SU-DHL-6 (cell line): ENCODE results near the gene CAMK1D.

ENCODE experiments used
- H2AFZ ChIP-seq: fragments of 200-600 bp; sonication (generic); 2 replicates; pipeline ENCODE4 v1.6.1; 2014; ENCODE audit warnings: low read depth, mild to moderate bottlenecking, moderate library complexity, mixed read lengths, antibody characterized with exemption, low read length; ENCODE audit not compliant: severe bottlenecking
- H3F3A ChIP-seq: fragments of 200-600 bp; shearing (Covaris generic); 2 replicates; pipeline ENCODE4 v1.6.0; 2016; ENCODE audit warnings: antibody characterized with exemption, mild to moderate bottlenecking; ENCODE audit not compliant: insufficient read depth
- H3K27ac ChIP-seq: fragments of 200-600 bp; sonication (generic); 2 replicates; pipeline ENCODE4 v1.5.1; 2016; ENCODE audit warnings: low read depth, mild to moderate bottlenecking, low read length, moderate library complexity, mixed read lengths
- H3K27me3 ChIP-seq: fragments of 200-600 bp; sonication (generic), shearing (Covaris generic); 2 replicates; pipeline ENCODE4 v1.6.0; 2014; ENCODE audit warnings: mild to moderate bottlenecking, low read length
- H3K36me3 ChIP-seq: fragments of 200-600 bp; sonication (generic); 2 replicates; pipeline ENCODE4 v1.6.1; 2014; ENCODE audit warnings: mild to moderate bottlenecking, low read length, mixed read lengths
- H3K4me2 ChIP-seq: fragments of 300-600, 200-600 bp; shearing (Covaris generic), sonication (generic); 2 replicates; pipeline ENCODE4 v1.6.0; 2014; ENCODE audit warnings: low read length, low read depth, mild to moderate bottlenecking; ENCODE audit not compliant: poor library complexity, severe bottlenecking
- H3K4me3 ChIP-seq: fragments of 200-600 bp; sonication (generic); 2 replicates; pipeline ENCODE4 v1.5.1; 2014; ENCODE audit warnings: antibody characterized with exemption, low read length, mild to moderate bottlenecking, mixed read lengths; ENCODE audit not compliant: insufficient read depth, poor library complexity, severe bottlenecking
- H3K79me2 ChIP-seq: fragments of 200-600 bp; sonication (generic); 2 replicates; pipeline ENCODE4 v1.6.1; 2014; ENCODE audit warnings: mild to moderate bottlenecking, low read length, moderate library complexity; ENCODE audit not compliant: insufficient read depth
- H3K9ac ChIP-seq: fragments of 200-600 bp; sonication (generic); 2 replicates; pipeline ENCODE4 v1.7.0; 2014; ENCODE audit warnings: mild to moderate bottlenecking, low read length
- H3K9me2 ChIP-seq: fragments of 200-600 bp; sonication (generic); replicated peaks from 2 replicates; pipeline ENCODE4 v1.6.1; 2014; ENCODE audit warnings: low read length; ENCODE audit not compliant: insufficient read depth
- H3K9me3 ChIP-seq: fragments of 200-600 bp; sonication (generic); 2 replicates; pipeline ENCODE4 v1.6.1; 2014; ENCODE audit warnings: low read length, mixed read lengths; ENCODE audit not compliant: insufficient read depth
- H4K20me1 ChIP-seq: fragments of 200-600 bp; sonication (generic); 2 replicates; pipeline ENCODE4 v1.6.1; 2014; ENCODE audit warnings: low read depth, mild to moderate bottlenecking, antibody characterized with exemption, low read length, moderate library complexity, mixed read lengths
- CTCF ChIP-seq: fragments of 200-600 bp; sonication (generic); IDR thresholded peaks from one replicate; pipeline ENCODE4 v1.5.1; 2017; ENCODE audit warnings: antibody characterized with exemption, mild to moderate bottlenecking, low read length, moderate library complexity; ENCODE audit not compliant: insufficient read depth, poor library complexity, severe bottlenecking
- EZH2phosphoT487 ChIP-seq: fragments of 200-600 bp; sonication (generic), shearing (Covaris generic); conservative IDR thresholded peaks from 2 replicates; pipeline ENCODE4 v1.6.1; 2018; ENCODE audit warnings: mild to moderate bottlenecking, antibody characterized with exemption, low read length, moderate library complexity, mixed read lengths

The CAMK1D gene

GRCh38 chr10:12566161-12567115, 217.1 kb downstream of the CAMK1D start:
- no peak for TF ChIP-seq EZH2phosphoT487
- TF ChIP-seq CTCF = no peak

GRCh38 chr10:12568391-12569009, 219.2 kb downstream of the CAMK1D start:
- Histone ChIP-seq H3K4me2 (no peak overlapping the region), H3K79me2 (peaks cover 85% of the 10 kb centered on the region), H3K9ac (no peak overlapping the region), H2AFZ (no peak overlapping the region), H3K36me3 (peaks cover 4% of the 10 kb centered on the region; the same call in 1 of the 2 replicates), H3K27me3 (no peaks in the 10 kb centered on the region), H3K9me2 (no peaks in the 10 kb centered on the region), H3K9me3 (no peaks in the 10 kb centered on the region), H3K4me3 (no peak overlapping the region), H3F3A (0 out of 2 replicates have a peak, but pooled peaks cover 4% of the 10 kb centered on the region), H3K27ac (no peak overlapping the region), H4K20me1 (peaks cover 3% of the 10 kb centered on the region; the same call in 1 of the 2 replicates)
- TF ChIP-seq EZH2phosphoT487 (no peak), CTCF (no peak)

More at GRCh38 chr10:12566161-12567115, 217.1 kb downstream of the CAMK1D start:
- Histone ChIP-seq H3K4me3 (no peak overlapping the region), H3K9ac (no peak overlapping the region), H4K20me1 (peaks cover 3% of the 10 kb centered on the region; the same call in 1 of the 2 replicates), H3K27ac (no peak overlapping the region), H2AFZ (no peak overlapping the region), H3K4me2 (no peak overlapping the region), H3F3A (0 out of 2 replicates have a peak, but pooled peaks cover 4% of the 10 kb centered on the region), H3K79me2 (peaks cover 86% of the 10 kb centered on the region), H3K9me2 (no peaks in the 10 kb centered on the region), H3K36me3 (peaks cover under 1% of the 10 kb centered on the region; the same call in 1 of the 2 replicates), H3K27me3 (no peaks in the 10 kb centered on the region), H3K9me3 (no peaks in the 10 kb centered on the region)

- H3K36me3 ChIP-seq = peaks cover 18% of the 10 kb centered on the region; the same call in 1 of the 2 replicates
- TF ChIP-seq EZH2phosphoT487 (no peak), CTCF (no peak)
- peaks cover 7% of the 10 kb centered on the region; the same call in 1 of the 2 replicates for H3K9me3 ChIP-seq
- no peak overlapping the region for H3K4me2 ChIP-seq
- no peaks in the 10 kb centered on the region for H3F3A ChIP-seq
- H3K27ac ChIP-seq = no peak overlapping the region
- no peaks in the 10 kb centered on the region for H3K27me3 ChIP-seq
- H3K9ac ChIP-seq = no peak overlapping the region
- no peak overlapping the region for H3K4me3 ChIP-seq
- no peaks in the 10 kb centered on the region for H3K9me2 ChIP-seq
- peaks cover 67% of the 10 kb centered on the region for H3K79me2 ChIP-seq
- H4K20me1 ChIP-seq = no peaks in the 10 kb centered on the region
- no peak overlapping the region for H2AFZ ChIP-seq
Observed at GRCh38 chr10:12572281-12572680, 222.9 kb downstream of the CAMK1D start.
